GM12878 (cell line): ENCODE results near the gene STX7. TPM values are rescaled to one million over a fixed set of nuclear protein-coding genes. Genes with fewer than 3 reads are reported as not detected.
A peak's percentile ranks its signal among the peaks of the same experiment; 100 is the strongest.

Source experiments
- ATAC-seq: fragments of 200-7000 bp; cut with Tn5 transposase; 3 replicates; pipeline ENCODE4 v1.9.1; 2020; ENCODE audit warnings: mild to moderate bottlenecking, moderate library complexity
- BruUV-seq: library from RNA; stranded (reverse); fragments of 400-500 nt; replicated peaks from 2 replicates; lab custom pipeline; 2021; lab: Mats Ljungman, UMichigan
- CTCF ChIA-PET: fragments of 300-600 bp; sonication (Branson Sonifier 250); formaldehyde crosslinking; extraction: SDS; loops from one replicate; lab custom pipeline; 2021; ENCODE audit warnings: inconsistent platforms; lab: Yijun Ruan, JAX
- POLR2A ChIA-PET: fragments of 350-600 bp; formaldehyde crosslinking; extraction: SDS; loops from one replicate; lab custom pipeline; 2021; ENCODE audit warnings: inconsistent platforms; lab: Charles Lee
- RAD21 ChIA-PET: fragments of 300-600 bp; sonication (Branson Sonifier 250); formaldehyde crosslinking; loops from one replicate; lab custom pipeline; 2023; ENCODE audit warnings: antibody characterized with exemption; ENCODE audit not compliant: unreplicated experiment; lab: Charles Lee
- SMC1A ChIA-PET: fragments of 300-600 bp; sonication (Branson Sonifier 250); formaldehyde crosslinking; loops from one replicate; lab custom pipeline; 2023; ENCODE audit not compliant: unreplicated experiment, uncharacterized antibody; lab: Charles Lee
- DNase-seq: peaks from one replicate; pipeline ENCODE4 v3.0.0-alpha.2; 2011; ENCODE audit warnings: low read depth, low spot score
- FAIRE-seq: peaks from 3 replicates; lab custom pipeline; 2011; peaks lifted over from hg19 to GRCh38; lab: Jason Lieb, UNC
- H2AFZ ChIP-seq: 2 replicates; pipeline ENCODE4 v1.6.0; 2011; ENCODE audit warnings: low read depth, low read length, control low read depth; ENCODE audit not compliant: control insufficient read depth
- H3K27ac ChIP-seq: 2 replicates; pipeline ENCODE4 v1.5.1; 2011; ENCODE audit warnings: control low read depth; ENCODE audit not compliant: control insufficient read depth, insufficient read depth
- H3K27me3 ChIP-seq, 2 experiments: replicated peaks in 1 of 2; 2 replicates each; pipeline versions ENCODE4 v1.6.0 to v1.6.1; 2011; ENCODE audit warnings: low read length in 1 of 2; ENCODE audit not compliant: control insufficient read depth in 2 of 2, insufficient read depth in 2 of 2
- H3K36me3 ChIP-seq, 2 experiments: 2 replicates each; pipeline ENCODE4 v1.5.1; 2011; ENCODE audit warnings: low read length in 1 of 2; ENCODE audit not compliant: control insufficient read depth in 2 of 2, insufficient read depth in 2 of 2
- H3K4me1 ChIP-seq: 2 replicates; pipeline ENCODE4 v1.6.1; 2011; ENCODE audit warnings: mild to moderate bottlenecking, low read length, moderate library complexity, mixed read lengths; ENCODE audit not compliant: control insufficient read depth, insufficient read depth
- H3K4me2 ChIP-seq: 2 replicates; pipeline ENCODE4 v1.6.0; 2011; ENCODE audit warnings: control low read depth; ENCODE audit not compliant: control insufficient read depth, insufficient read depth
- H3K4me3 ChIP-seq: fragments of 200-600 bp; sonication (generic); 2 replicates; pipeline ENCODE4 v1.5.1; 2016
- H3K79me2 ChIP-seq: 2 replicates; pipeline ENCODE4 v1.6.0; 2011; ENCODE audit warnings: low read length; ENCODE audit not compliant: control insufficient read depth, insufficient read depth
- H3K9ac ChIP-seq: 2 replicates; pipeline ENCODE4 v1.8.0; 2011; ENCODE audit warnings: low read length, control low read depth, mixed read lengths; ENCODE audit not compliant: control insufficient read depth, insufficient read depth
- H3K9me3 ChIP-seq: replicated peaks from 3 replicates; pipeline ENCODE4 v1.5.1; 2011; ENCODE audit warnings: mild to moderate bottlenecking, low read length; ENCODE audit not compliant: control insufficient read depth, insufficient read depth
- H4K20me1 ChIP-seq: 2 replicates; pipeline ENCODE4 v1.6.0; 2011; ENCODE audit not compliant: control insufficient read depth, insufficient read depth
- BMI1 ChIP-seq: fragments of 450-650 bp; IDR thresholded peaks from 2 replicates; pipeline ENCODE4 v1.6.1; 2016; ENCODE audit warnings: mild to moderate bottlenecking, moderate library complexity, borderline replicate concordance
- CEBPZ ChIP-seq: fragments of 150-350 bp; IDR thresholded peaks from 2 replicates; pipeline ENCODE4 v1.6.1; 2016; ENCODE audit warnings: low read depth, low read length
- IKZF1 ChIP-seq: fragments of 450-650 bp; conservative IDR thresholded peaks from 2 replicates; pipeline ENCODE4 v1.6.1; 2017; ENCODE audit warnings: antibody characterized with exemption, mild to moderate bottlenecking
- NBN ChIP-seq: fragments of 450-650 bp; IDR thresholded peaks from 2 replicates; pipeline ENCODE4 v1.6.1; 2016
- RUNX3 ChIP-seq: IDR thresholded peaks from 2 replicates; pipeline ENCODE4 v1.6.1; 2012; ENCODE audit warnings: low read length, inconsistent platforms
- STAT1 ChIP-seq: fragments of 450-650 bp; conservative IDR thresholded peaks from 2 replicates; pipeline ENCODE4 v1.6.1; 2014; ENCODE audit warnings: antibody characterized with exemption, mild to moderate bottlenecking
- YY1 ChIP-seq: IDR thresholded peaks from 2 replicates; pipeline ENCODE4 v1.6.1; 2011; ENCODE audit warnings: low read depth, mild to moderate bottlenecking, low read length
- WGBS: methylation state at CpG from one replicate; pipeline ENCODE4 v1.1.6; 2016; ENCODE audit warnings: low lambda C conversion rate; ENCODE audit not compliant: insufficient replicate concordance, insufficient coverage; ENCODE audit errors: missing lambda C conversion rate; 5-methylcytosine and 5-hydroxymethylcytosine counted together
- in situ Hi-C: fragments of 300-500 bp; cut with MboI; formaldehyde crosslinking; loops from 9 replicates; pipeline ENCODE4 v1.14.3; 2018; ENCODE audit warnings: mixed read lengths
- intact Hi-C: fragments of 100-400 bp; cut with micrococcal nuclease; formaldehyde crosslinking; loops from one replicate; pipeline ENCODE4 v1.14.2; 2022; ENCODE audit not compliant: unreplicated experiment
- polyA plus RNA-seq, 11 experiments: library from polyadenylated mRNA; depleted of rRNA in 4 of 11; unstranded in 6 of 11; stranded (reverse) in 5 of 11; fragments of >200 nt; fragmentation: Nextera tagmentation in 4 of 11; fragmentation: Illumina TruSeq in 1 of 11; extraction: Ambion mirVana in 4 of 11; extraction: Trizol in 1 of 11; gene quantifications; 1 replicate in 1 of 11; 2 replicates in 10 of 11; pipeline versions ENCODE4 v1.2.1 to v1.2.3, GENCODE V29; 2011 to 2016; ENCODE audit warnings: inconsistent platforms in 2 of 11, missing spikeins in 2 of 11, low read depth in 1 of 11
- total RNA-seq, 4 experiments: library from RNA; depleted of rRNA in 3 of 4; stranded (reverse); fragments of >200 nt in 3 of 4; fragmentation: Illumina TruSeq in 1 of 4; extraction: Trizol in 1 of 4; gene quantifications; 2 replicates each; pipeline versions ENCODE4 v1.2.1 to v1.2.3, GENCODE V29; 2013 to 2021
- TF ChIP-seq, protein P1 (sequence below): IDR thresholded peaks from 2 replicates; pipeline ENCODE4 v1.6.1; 2012; ENCODE audit warnings: improper control_type of control experiment, low read depth, low read length; ENCODE audit not compliant: insufficient replicate concordance

STX7 gene
- total and polyA plus RNA-seq, 10 of the 15 experiments (the other 5 are each of a cell fraction or from before 2014, with no cell fraction given) = 26.5 to 75.5 (median 51.3) TPM

DNA sequence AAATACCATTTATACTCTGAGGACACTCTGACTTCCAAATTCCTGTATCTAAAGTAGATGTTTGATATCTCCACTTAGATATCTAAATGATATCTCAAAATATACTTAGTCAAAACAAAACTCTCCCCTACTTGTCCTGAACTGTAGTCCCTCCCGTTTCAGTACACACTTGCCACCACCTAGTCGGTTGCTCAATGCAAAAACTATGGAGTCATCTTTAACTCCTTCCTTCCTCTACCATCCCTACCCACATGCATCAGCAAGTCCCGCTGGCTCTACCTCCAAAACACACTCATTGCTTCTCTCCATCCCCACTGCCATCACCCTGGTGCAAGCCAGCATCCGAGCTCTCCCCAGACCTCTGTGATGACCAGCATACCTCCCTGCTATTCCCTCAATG, 13.2 kb downstream of the STX7 start (continued):
- TF ChIP-seq, protein P1, sequence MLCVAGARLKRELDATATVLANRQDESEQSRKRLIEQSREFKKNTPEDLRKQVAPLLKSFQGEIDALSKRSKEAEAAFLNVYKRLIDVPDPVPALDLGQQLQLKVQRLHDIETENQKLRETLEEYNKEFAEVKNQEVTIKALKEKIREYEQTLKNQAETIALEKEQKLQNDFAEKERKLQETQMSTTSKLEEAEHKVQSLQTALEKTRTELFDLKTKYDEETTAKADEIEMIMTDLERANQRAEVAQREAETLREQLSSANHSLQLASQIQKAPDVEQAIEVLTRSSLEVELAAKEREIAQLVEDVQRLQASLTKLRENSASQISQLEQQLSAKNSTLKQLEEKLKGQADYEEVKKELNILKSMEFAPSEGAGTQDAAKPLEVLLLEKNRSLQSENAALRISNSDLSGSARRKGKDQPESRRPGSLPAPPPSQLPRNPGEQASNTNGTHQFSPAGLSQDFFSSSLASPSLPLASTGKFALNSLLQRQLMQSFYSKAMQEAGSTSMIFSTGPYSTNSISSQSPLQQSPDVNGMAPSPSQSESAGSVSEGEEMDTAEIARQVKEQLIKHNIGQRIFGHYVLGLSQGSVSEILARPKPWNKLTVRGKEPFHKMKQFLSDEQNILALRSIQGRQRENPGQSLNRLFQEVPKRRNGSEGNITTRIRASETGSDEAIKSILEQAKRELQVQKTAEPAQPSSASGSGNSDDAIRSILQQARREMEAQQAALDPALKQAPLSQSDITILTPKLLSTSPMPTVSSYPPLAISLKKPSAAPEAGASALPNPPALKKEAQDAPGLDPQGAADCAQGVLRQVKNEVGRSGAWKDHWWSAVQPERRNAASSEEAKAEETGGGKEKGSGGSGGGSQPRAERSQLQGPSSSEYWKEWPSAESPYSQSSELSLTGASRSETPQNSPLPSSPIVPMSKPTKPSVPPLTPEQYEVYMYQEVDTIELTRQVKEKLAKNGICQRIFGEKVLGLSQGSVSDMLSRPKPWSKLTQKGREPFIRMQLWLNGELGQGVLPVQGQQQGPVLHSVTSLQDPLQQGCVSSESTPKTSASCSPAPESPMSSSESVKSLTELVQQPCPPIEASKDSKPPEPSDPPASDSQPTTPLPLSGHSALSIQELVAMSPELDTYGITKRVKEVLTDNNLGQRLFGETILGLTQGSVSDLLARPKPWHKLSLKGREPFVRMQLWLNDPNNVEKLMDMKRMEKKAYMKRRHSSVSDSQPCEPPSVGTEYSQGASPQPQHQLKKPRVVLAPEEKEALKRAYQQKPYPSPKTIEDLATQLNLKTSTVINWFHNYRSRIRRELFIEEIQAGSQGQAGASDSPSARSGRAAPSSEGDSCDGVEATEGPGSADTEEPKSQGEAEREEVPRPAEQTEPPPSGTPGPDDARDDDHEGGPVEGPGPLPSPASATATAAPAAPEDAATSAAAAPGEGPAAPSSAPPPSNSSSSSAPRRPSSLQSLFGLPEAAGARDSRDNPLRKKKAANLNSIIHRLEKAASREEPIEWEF = no peak
- TF ChIP-seq YY1 = no peak

- intact Hi-C loops = loop anchor here (2.0 to 5.0 kb wide), 2 partner anchors 14 to 41 kb away; partner anchors contain the start of gene STX7
- H3K4me1 ChIP-seq = peaks cover 53% of the 10 kb centered on the region
- no peaks in the 10 kb centered on the region for H3K27me3 ChIP-seq
- H3K79me2 ChIP-seq = peaks cover 59% of the 10 kb centered on the region
- no peak overlapping the region; the same call in 1 of the 2 replicates for H2AFZ ChIP-seq
- H3K27ac ChIP-seq = peak overlapping the region; percentile 76
- ATAC-seq (peak; percentile 75), FAIRE-seq (peak; percentile 35), DNase-seq (peak; percentile 60)
- CTCF ChIA-PET = no interaction called here
- in situ Hi-C loops = no loop called here
- POLR2A ChIA-PET = no interaction called here
- H3K9ac ChIP-seq = no peak overlapping the region
- RAD21 ChIA-PET = no interaction called here
- SMC1A ChIA-PET = interaction anchor here (1.7 kb wide), 1 partner anchor 12 kb away, joined by 5 read pairs; no protein-coding TSS in a partner anchor
- peaks cover 3 to 18% of the 10 kb centered on the region in 2 experiments for H3K36me3 ChIP-seq
- peak overlapping the region; percentile 67 for H3K4me2 ChIP-seq
- no TSS peak for BruUV-seq
- no peaks in the 10 kb centered on the region for H4K20me1 ChIP-seq
- peaks cover under 1% of the 10 kb centered on the region; the same call in 1 of the 3 replicates for H3K9me3 ChIP-seq
- whole genome bisulfite sequencing = 0% methylated on average over 3 of the region's 3 CpGs
- peak overlapping the region; percentile 22; the same call in 1 of the 2 replicates for H3K4me3 ChIP-seq
- TF ChIP-seq STAT1 (no peak), NBN (peak; percentile 76; the same call in 1 of the 2 replicates), RUNX3 (peak; percentile 50), IKZF1 (peak; percentile 59), BMI1 (peak; percentile 80), CEBPZ (no peak)
- TF ChIP-seq, protein P1 = peak; percentile 58
These were observed 14.3 kb downstream of the STX7 start for GRCh38 chr6:132498638-132499037.
